NCI-H146 treated with DMSO at 0.1 percent for 48 hours (cell line): Measurements from ENCODE around the gene IPO9.
"Not testable (repeated sequence)": the region's sequence is repeated elsewhere in the genome, so short reads cannot be mapped to it uniquely, and the experiment has no call there.

ENCODE experiments used
- DNase-seq: peaks from one replicate; lab custom pipeline; 2025; ENCODE audit not compliant: unreplicated experiment; lab: John Stamatoyannopoulos, UW

The IPO9 gene

DNA sequence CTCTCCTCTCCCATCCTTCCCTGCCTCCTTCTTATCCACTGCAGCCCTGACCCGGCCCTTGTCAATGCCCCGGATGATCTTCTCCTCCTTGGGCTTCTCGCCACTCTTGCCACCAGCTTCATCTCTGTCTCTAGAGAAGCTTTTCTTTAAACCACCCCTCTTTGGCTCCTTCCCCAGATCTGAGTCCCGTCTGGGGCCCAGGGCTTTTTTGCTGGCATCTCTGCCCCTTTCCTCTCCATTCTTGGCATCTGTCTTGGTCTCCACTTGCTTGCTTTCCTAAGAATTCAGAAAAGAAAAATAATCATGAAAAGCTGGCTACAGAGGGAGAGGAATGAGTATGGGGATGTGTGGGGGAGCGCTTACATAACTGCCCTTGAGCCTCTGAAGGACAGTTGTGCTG is 71.5 kb downstream of the IPO9 start:
- DNase-seq, result no peak

DNA sequence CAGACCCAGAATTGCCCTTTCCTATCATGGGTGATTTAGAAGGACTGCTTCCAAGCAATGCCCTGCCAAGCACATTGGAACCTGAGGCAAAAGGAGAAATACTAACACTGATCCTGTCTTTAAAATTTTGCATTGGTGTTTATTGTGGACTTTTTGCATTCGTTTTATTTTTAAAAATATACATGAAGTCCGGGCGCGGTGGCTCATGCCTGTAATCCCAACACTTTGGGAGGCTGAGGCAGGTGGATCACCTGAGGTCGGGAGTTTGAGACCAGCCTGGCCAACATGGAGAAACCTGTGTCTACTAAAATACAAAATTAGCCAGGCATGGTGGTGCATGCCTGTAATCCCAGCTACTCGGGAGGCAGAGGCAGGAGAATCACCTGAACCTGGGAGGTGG is 72.1 kb downstream of the IPO9 start:
- not testable (repeated sequence) for DNase-seq

DNA sequence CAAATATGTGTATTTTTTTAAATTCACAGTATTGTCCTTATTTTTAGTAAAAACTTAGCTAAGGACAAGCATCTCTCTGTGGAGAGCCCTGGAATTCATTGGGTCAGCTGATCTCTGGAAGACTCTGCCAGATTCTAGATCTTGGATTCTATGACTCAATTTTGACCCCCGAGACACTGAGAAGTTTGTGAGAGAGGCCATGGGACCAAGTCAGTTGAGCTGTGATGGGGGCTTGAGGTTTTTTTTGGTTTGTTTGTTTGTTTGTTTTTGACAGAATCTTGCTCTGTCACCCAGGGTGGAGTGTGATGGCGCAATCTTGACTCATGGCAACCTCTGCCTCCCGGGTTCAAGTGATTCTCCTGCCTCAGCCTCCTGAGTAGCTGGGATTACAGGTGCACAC is 73.2 kb downstream of the IPO9 start:
- no peak for DNase-seq

DNA sequence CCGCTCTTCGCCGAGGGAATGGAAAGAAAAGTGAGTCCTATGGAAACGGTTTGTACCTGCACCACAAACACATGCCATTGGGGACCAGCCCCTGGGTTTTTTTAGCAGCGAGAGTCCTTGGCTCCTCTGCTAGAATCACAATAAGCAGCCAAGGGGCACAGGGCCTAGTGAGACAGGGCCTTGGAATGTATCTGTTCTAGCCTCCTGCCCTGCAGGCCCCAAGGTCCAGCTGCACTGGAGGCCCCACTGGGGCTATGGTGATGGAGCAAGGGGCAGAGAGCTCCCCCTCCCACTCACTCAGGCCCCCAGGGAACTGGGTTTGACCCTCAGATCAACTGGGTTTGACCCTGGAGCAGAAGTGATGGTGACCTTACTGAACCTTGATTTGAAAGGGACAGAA is 74.2 kb downstream of the IPO9 start:
- no peak for DNase-seq

DNA sequence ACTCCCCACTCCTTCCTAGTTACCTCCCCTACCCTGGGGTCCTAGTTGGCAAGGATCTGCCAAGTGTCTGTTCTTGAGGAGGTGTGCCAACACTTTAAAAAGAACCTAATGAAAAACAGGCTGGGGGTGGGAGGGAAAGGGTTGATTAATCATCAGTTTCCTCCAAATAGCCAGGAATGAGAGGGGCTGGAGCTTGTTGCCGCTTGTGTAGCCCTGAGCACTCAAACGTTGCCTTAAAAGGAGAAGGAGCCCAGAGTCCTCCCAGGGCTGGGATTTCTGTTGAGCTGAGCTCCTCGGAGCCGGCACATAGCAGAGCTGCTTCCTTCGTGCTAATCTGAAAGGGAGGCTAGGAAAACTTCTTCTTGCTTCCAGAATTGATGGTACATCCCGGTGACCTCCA is 75.6 kb downstream of the IPO9 start:
- DNase-seq, result no peak

DNA sequence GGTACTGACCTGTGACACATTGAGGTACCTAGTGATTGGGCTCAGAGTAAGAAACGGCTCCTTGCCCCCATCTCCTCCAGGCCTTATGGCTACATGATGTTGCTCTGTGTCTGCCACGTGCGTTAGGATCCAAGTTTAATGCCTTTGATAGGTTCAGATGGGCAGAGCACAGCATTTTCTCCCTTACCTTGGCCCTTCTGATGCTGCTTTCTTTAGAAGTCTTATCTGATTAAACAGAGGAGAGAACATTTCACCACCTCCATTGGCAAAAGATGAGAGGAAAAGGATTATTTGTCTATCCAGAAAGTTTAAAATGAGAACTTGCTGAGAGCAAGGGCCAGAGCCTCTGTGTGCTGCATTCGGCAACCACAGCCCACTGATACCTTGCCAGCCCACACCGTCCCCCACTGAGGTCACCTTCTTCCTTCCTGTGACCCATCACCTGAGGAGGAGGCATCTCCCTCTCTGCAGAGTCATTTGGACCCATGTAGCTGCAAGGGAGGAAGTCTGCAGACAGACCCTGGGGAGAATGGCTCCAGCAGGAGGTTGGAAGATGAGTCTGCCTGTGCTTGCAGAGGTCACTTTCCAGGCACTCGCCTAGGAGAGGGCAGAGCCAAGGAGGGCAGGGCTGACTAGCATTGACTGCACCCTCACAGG is 76.4 kb downstream of the IPO9 start:
- DNase-seq, result no peak

DNA sequence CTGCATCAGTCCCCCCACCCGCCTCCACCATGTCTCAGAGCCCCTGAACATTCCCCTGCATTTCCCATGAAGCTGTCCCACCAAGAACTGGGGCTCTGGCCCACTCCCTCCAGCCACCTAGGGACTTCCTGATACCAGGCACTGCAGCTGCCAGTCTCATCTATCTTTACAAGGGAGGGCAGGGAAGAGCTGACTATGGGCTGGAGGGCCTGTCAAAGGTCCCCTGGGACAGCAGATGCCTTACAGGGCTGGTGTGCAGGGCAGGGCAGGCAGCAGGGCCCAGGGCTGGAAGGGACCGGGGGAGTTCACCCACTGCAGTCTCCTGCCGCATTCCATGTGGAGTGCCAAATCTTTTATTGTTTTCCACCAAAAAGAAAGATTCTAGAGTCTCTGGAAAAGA is 77.4 kb downstream of the IPO9 start:
- DNase-seq, result no peak

DNA sequence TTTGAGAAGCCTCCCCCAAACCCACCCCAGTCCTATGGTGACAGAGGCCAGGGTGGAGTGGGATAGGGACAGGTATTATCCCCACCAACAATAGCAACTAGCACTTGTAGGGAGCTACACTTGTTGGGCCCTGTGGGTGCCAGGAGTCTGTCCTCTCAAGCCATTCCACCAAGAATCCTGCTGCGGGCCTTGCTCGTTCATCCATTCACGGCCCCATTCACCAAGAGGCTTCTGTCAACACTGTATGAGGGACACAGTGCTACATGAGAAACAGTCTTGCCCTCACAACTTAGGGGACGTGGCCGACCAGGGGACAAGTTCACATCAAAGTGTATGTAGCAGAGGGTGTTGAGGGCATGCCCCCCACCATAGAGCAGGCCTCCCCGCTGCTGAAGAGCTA is 78.7 kb downstream of the IPO9 start:
- no peak for DNase-seq

DNA sequence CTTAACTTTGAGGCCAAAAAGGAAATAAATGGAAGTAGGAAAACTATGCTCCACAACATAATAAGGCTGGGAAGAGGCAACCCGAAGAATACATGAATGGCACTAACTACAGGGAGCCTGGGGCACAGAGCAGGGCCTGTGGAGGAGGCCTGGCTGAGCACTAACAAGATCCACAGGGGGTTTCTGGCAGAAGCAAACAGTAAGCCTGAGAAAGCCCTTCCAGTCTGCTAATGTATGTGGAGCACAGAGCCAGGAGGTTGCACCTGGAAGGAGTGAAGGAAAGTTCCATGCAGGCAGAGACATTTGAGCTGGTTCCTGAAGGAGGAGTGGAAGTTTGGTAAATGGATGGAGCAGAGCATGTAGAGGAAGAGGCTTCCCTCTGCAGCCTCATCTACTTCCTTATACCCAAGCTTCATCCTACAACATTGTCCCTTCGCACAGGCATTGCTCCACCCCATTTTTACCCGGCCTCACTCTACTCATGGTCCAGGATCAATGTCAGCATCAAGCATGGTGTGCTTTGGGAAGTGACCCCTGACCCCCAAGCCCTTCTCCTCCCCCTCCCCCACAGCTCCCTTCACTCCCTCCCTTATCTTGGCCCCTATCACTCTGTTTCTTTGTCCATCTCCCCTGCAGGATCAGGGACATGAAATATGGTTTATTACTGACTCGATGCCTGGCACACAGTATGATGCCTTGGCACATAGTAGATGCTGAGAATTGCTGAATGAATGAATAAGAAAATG is 83.0 kb downstream of the IPO9 start:
- peak; percentile 44 for DNase-seq

DNA sequence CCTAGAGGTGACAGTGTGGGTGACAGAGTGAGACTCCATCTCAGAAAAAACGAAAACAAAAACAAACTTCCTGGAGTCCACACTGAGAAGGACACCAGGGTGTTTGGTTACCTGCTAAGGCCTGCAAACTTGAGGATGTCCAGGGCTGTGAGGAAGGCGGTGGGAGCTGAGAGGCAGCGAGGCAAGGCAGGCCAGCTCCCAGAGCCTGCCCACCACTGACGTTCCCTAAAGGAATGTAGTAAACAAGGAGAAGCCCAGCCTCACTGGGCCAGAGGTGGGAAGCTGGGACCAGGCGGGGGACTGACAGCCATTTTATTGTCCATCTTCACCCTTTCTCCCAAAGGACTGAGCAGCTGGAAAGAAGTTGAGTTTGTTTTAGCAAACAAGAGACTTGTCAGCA is 83.9 kb downstream of the IPO9 start:
- DNase-seq, result no peak

DNA sequence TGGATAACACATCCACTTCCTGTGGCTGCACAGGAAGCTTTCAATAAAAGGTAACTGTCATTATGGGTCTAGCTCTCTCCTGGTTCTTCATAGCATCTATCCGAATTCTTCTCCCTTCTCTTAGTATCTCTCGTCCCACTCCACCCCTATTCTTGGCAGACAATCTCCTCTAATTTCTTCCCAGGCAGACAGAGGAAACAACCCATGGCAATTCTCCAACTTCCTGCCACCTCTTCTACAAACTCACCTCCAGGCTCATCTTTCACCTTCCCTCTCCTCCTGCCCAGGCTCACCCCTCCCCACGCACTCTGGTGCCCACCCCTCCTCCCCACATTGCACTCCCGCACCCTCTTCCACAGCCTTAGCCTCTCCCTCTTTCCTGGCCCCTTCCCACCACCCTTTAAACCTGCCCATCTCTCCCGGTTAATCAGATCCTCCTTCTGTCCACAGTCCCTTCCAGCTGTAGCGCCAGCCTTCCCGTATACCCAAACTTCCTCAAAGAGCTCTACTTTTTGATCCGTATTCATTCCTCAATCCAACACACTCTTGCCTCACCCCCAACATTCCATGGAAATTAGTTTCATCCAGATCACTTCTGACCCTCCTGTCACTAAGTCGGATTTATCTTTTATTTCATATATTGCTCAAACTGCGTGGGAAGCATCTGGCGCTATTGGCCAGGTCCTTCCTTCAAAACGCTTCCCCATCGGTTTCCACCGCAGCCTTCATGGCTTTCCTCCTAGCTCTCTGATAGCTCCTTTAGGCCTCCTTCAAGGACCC is 85.7 kb downstream of the IPO9 start:
- no peak for DNase-seq

DNA sequence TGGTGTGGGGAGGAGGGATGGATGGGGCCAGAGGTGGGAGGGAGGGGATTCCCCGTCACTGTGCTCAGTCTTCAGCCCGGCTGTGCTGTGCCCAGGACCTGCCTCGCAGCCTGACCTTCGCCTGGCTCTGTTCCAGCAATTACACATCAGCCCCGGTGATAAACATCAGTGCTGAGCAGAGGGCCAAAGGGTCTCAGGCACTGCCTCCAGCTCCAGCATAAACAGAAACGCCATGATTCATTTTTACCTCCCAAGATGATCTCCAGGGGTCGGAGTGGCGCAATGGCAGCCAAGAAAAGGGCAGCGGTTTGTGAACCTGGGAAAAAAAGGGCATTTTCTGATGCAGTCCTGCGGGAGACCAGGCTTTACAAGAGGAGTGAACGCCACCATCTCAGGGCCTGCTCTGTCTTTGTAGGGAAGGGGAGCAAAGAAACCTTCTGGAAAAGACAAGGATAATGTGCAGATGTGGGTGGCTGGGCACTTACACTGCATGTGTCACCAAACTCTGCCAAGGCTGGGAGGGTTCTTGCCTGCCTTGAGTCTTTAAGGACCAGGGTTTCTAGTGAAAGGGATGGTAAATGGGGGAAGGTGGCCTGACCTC is 87.8 kb downstream of the IPO9 start:
- DNase-seq, result no peak

DNA sequence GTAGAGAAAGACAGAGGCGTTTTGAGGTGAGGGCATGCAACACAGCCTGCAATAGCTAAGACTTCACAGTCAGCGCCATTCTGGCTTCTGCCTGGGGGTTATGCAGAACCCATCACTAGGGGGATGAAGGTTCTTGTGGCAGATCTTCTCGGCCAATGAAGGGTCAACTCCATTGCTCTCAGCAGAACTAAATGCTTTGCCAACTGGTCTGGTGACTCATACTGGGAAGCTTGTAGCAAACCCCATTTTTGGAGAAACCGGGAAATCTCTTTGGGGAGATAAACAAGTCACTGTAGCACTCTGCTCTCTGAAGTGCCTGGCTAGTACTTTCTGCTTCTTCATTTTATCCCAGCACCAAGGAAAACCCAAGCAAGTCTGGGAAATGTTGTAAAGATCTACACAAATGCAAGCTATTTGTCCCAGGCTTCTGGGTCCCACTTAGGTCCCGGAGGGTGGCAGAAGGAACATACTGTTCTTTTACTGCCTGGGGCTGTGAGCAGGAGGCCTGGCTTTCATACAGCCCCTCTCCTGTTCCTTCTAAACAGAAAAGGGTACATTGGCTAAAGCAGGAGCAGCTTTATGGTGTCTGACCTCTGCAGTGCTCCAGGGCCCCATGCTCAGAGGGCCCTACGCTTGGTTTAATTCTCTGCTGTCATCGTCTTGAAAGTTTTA is 88.5 kb downstream of the IPO9 start:
- no peak for DNase-seq

DNA sequence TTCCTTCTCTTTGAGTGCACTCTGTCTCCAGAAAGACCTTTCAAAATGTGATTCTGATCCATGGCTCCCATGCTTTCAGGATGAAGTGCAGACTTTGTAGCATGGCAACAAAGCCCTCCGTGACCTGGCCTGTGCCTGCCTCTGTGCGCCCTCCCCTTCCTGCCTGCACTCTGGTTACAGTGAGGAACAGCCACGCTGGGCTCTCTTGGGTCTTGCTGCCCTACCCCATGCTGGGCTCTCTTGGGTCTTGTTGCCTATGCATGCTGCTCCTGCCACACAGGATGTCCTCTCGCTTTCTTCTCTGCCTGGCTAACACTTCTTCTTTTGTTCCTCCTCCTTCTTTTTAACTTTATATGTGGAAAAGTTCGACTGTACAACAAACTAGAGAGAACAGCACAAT is 89.4 kb downstream of the IPO9 start:
- DNase-seq, result no peak

DNA sequence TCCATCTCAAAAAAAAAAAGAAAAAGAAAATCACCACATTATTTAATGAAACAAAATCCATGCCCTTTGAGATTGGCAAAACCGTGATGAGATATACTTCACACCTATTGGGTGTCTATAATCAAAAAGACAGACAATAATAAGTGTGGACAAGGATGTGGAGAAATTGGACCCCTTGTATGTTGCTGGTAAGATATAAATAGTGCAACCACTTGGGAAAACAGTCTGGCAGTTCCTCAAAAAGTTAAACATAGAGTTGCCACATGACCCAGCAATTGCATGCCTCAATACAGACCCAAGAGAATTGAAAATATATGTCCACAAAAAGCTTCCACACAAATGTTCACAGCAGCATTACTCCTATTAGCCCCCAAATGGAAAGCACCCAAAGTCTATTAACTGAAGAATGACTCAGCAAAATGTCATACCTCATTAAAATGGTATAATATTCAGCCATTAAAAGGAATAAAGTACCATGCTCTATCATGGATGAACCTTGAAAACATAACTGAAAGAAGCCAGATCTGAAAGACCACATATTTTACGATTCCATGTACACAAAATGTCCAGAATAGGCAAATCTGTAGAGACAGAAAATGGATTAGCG is 93.1 kb downstream of the IPO9 start:
- no peak for DNase-seq

DNA sequence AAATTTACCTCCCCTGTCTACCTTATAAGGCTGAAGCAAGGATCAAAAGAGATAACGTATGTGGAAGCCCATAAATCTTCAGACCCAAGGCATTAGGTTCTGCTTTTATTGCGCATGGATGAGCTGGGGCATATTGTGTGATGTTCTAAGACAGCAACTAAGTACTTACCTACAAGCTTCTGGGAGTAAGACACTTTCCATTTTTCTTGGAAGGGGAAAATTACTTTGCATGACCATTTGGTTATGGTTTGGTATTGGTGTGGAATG is 96.3 kb downstream of the IPO9 start:
- no peak for DNase-seq

DNA sequence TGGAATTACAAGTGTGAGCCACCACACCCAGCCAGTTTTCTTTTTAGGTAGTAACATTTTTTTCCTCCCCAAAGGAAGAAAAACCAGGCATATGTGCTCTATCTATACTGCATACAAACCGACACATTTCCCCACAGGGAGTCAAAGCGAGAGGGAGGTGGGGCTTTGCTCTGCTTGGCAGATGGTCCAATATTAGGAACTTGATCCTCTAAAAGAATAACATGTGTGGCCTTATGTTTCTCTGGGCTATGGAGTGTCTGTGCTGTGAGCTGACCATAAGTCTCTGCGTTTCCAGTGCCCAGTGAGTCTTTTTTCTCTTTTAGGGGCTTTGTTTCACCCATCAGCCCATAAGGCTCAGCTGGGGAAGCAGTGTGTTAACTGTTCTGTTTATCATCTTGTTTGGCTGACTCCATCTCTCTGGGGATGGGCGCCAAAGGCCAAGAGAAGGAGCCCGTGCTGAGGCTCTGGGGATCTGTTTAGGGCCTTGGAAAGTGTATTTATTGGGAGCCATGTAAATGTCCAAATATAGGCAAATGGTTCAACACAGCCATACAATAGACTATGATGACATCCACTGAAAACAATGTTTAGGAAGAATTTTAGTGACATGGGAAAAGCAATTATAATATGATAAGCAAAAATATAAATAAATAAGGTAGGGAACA is 97.2 kb downstream of the IPO9 start:
- no peak for DNase-seq

DNA sequence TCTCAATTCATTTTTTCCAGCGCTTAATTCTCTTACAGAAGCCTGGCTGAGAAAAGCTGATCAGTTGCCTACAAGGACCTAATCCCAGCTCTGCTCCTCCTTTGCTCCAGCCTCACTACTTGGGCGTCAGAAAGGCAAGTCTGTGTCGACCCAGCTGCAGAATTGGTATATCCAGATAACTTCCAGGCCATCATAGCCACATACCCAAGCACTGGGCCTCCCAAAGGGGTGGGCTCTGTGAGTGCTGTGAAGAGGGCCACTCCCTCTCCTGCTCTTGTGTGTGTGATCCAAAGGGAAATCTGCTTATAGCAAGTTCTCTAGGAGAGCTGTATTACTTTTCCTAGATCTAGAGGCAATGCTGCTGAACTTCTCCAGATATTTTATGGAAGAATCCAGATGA is 99.3 kb downstream of the IPO9 start:
- no peak for DNase-seq

DNA sequence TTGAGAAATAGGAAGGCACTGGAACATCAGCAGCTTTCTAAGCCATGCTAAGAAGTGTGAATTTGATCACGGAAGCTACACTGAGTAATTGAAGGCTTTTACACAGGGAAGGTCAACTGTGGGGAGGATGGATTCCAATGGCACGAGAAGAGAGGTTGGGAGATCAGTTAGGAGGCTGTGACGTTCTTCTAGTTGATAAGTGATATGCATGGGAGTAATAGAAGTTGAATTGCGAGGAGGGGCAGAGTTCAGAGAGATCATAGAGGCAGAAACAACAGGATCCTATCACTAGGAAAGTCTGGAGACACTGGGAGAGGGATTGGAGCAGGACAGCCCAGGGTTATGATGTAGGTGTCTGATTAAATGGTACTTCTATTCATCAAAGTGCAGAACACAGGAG is 101.2 kb downstream of the IPO9 start:
- no peak for DNase-seq

DNA sequence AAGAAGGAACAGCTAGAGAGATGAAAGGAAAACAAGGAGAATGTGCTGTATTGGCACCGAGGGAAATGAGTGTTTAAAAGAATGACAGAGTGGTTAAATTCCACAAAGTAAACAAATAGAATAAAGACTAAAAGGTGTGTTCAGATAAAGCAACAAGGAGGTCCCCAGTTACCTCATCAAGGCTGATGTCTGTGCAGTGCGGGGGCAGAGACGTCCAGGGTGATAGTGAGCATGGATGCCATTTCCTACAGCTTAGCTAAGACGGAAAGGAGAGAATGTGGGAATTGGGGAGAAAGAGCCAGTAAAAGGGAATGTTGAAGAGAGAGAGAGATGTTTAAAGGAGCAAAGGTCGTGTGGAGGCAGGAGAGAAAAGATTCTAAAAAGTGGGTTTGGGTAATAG is 101.8 kb downstream of the IPO9 start:
- no peak for DNase-seq
